OCI-LY3 (cell line): ENCODE results near the gene PCED1B.
"Not testable (repeated sequence)": the region's sequence is repeated elsewhere in the genome, so short reads cannot be mapped to it uniquely, and the experiment has no call there.

Experiments used
- H2AFZ ChIP-seq: fragments of 200-600, 300-600 bp; shearing (Covaris generic); 2 replicates; pipeline ENCODE4 v1.6.0; 2014; ENCODE audit warnings: antibody characterized with exemption, low read depth, low read length
- H3K27ac ChIP-seq: fragments of 200-600, 300-600 bp; sonication (generic); 2 replicates; pipeline ENCODE4 v1.5.1; 2014; ENCODE audit warnings: mild to moderate bottlenecking, low read length, moderate library complexity, mixed read lengths
- H3K27me3 ChIP-seq: fragments of 200-600, 300-600 bp; sonication (generic); 2 replicates; pipeline ENCODE4 v1.6.1; 2014; ENCODE audit warnings: low read depth, low read length, mixed read lengths
- H3K36me3 ChIP-seq: fragments of 200-600, 300-600 bp; sonication (generic); replicated peaks from 2 replicates; pipeline ENCODE3; 2014; ENCODE audit warnings: low read depth, low read length, mixed read lengths
- H3K4me1 ChIP-seq: fragments of 300-600, 200-600 bp; sonication (generic); 2 replicates; pipeline ENCODE4 v1.6.1; 2014; ENCODE audit warnings: low read length, mixed read lengths
- H3K4me2 ChIP-seq: fragments of 200-600, 300-600 bp; sonication (generic); 2 replicates; pipeline ENCODE4 v1.6.1; 2014; ENCODE audit warnings: low read length, mixed read lengths
- H3K4me3 ChIP-seq: fragments of 300-600, 200-600 bp; sonication (generic); 2 replicates; pipeline ENCODE4 v1.5.1; 2014; ENCODE audit warnings: antibody characterized with exemption, mild to moderate bottlenecking, low read length, moderate library complexity
- H3K79me2 ChIP-seq: fragments of 300-600, 200-600 bp; shearing (Covaris generic); 2 replicates; pipeline ENCODE4 v1.6.1; 2014; ENCODE audit warnings: mild to moderate bottlenecking, low read length, mixed read lengths
- H3K9ac ChIP-seq: fragments of 300-600, 200-600 bp; shearing (Covaris generic); 2 replicates; pipeline ENCODE4 v1.6.0; 2014; ENCODE audit warnings: mild to moderate bottlenecking, low read length, moderate library complexity
- H3K9me3 ChIP-seq: fragments of 200-600, 300-600 bp; shearing (Covaris generic); 2 replicates; pipeline ENCODE4 v1.6.1; 2014; ENCODE audit warnings: low read length, mixed read lengths; ENCODE audit not compliant: insufficient read depth
- H4K20me1 ChIP-seq: fragments of 200-600, 300-600 bp; sonication (generic); 2 replicates; pipeline ENCODE4 v1.6.1; 2016; ENCODE audit warnings: low read length, mixed read lengths; ENCODE audit not compliant: insufficient read depth
- EZH2phosphoT487 ChIP-seq: fragments of 200-600 bp; shearing (Covaris generic); IDR thresholded peaks from 2 replicates; pipeline ENCODE4 v1.6.1; 2018; ENCODE audit warnings: antibody characterized with exemption, mixed run types, low read depth
- TF ChIP-seq, protein P1 (sequence below): fragments of 200-600, 300-600 bp; sonication (generic); IDR thresholded peaks from 2 replicates; pipeline ENCODE4 v1.5.1; 2014; ENCODE audit warnings: antibody characterized with exemption, low read length, low read depth

The PCED1B gene

GRCh38 chr12:47276253-47276620, 196.8 kb downstream of the PCED1B start:
- H3K9ac ChIP-seq: no peak overlapping the region
- no peak overlapping the region for H3K4me2 ChIP-seq
- no peak overlapping the region for H2AFZ ChIP-seq

DNA sequence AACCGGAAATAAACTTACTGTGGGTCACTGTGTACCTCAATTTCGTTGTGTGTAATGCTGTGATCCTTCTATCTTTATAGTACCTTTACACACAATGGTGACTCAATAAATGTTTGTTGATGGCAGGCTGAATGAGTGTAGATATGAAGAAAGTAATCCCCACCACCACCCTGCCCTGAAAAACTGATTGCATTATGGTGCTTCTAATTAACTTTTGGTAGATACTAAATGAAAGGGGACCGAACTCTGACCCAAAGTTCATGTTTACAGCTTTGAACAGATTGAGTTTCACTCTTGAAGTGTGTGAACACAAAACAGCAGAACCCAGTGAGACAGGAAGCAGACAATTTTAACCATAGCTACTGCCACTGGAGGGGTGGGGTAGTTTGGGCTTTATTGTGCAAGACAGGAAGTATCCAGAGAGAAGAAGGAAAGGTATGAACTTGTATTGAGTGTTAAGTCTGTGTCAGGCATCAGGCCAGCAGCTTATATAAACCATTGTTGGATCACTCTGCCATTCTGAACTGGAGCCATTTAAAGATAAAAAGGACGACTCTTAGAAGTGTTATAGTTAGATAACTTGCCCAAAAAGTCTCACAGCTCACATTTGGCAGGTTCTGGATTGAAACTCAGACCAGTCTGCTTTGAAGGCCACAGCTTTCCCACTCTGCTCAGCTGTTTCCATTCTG, 197.3 kb downstream of the PCED1B start:
- no peaks in the 10 kb centered on the region for H3K36me3 ChIP-seq
- 0 out of 2 replicates have a peak overlapping the region, but pooled peaks have one; percentile 4 for H3K4me2 ChIP-seq
- H3K27ac ChIP-seq: no peak overlapping the region
- H3K79me2 ChIP-seq: no peaks in the 10 kb centered on the region
- TF ChIP-seq, protein P1, sequence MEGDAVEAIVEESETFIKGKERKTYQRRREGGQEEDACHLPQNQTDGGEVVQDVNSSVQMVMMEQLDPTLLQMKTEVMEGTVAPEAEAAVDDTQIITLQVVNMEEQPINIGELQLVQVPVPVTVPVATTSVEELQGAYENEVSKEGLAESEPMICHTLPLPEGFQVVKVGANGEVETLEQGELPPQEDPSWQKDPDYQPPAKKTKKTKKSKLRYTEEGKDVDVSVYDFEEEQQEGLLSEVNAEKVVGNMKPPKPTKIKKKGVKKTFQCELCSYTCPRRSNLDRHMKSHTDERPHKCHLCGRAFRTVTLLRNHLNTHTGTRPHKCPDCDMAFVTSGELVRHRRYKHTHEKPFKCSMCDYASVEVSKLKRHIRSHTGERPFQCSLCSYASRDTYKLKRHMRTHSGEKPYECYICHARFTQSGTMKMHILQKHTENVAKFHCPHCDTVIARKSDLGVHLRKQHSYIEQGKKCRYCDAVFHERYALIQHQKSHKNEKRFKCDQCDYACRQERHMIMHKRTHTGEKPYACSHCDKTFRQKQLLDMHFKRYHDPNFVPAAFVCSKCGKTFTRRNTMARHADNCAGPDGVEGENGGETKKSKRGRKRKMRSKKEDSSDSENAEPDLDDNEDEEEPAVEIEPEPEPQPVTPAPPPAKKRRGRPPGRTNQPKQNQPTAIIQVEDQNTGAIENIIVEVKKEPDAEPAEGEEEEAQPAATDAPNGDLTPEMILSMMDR: no peak
- no peak for TF ChIP-seq EZH2phosphoT487
- peaks cover 28% of the 10 kb centered on the region for H3K4me1 ChIP-seq
- H3K4me3 ChIP-seq: no peak overlapping the region
- H3K9ac ChIP-seq: no peak overlapping the region
- no peaks in the 10 kb centered on the region for H4K20me1 ChIP-seq
- no peaks in the 10 kb centered on the region for H3K27me3 ChIP-seq
- no peaks in the 10 kb centered on the region for H3K9me3 ChIP-seq
- H2AFZ ChIP-seq: 0 out of 2 replicates have a peak overlapping the region, but pooled peaks have one; percentile 84

More at GRCh38 chr12:47276253-47276620, 196.8 kb downstream of the PCED1B start:
- Histone ChIP-seq H3K4me3 (no peak overlapping the region), H4K20me1 (no peaks in the 10 kb centered on the region), H3K27ac (no peak overlapping the region), H3K36me3 (no peaks in the 10 kb centered on the region), H3K9me3 (no peaks in the 10 kb centered on the region), H3K27me3 (no peaks in the 10 kb centered on the region), H3K79me2 (no peaks in the 10 kb centered on the region), H3K4me1 (peaks cover 26% of the 10 kb centered on the region)
- TF ChIP-seq EZH2phosphoT487: no peak
- TF ChIP-seq, protein P1: no peak

- Histone ChIP-seq H4K20me1 (no peaks in the 10 kb centered on the region), H3K4me1 (peaks cover 40% of the 10 kb centered on the region), H3K9me3 (no peaks in the 10 kb centered on the region), H3K4me3 (no peak overlapping the region), H3K79me2 (no peaks in the 10 kb centered on the region), H3K36me3 (no peaks in the 10 kb centered on the region), H3K27ac (no peak overlapping the region), H3K9ac (no peak overlapping the region), H3K27me3 (no peaks in the 10 kb centered on the region), H3K4me2 (no peak overlapping the region), H2AFZ (no peak overlapping the region)
- TF ChIP-seq EZH2phosphoT487: no peak
- TF ChIP-seq, protein P1: no peak
Observed at GRCh38 chr12:47277972-47278448, 198.6 kb downstream of the PCED1B start.

- H3K79me2 ChIP-seq, H4K20me1 ChIP-seq, H2AFZ ChIP-seq, H3K9me3 ChIP-seq, H3K27me3 ChIP-seq, H3K4me3 ChIP-seq, H3K27ac ChIP-seq, H3K4me2 ChIP-seq, H3K9ac ChIP-seq, H3K36me3 ChIP-seq: not testable (repeated sequence)
- peaks cover 37% of the 10 kb centered on the region for H3K4me1 ChIP-seq
Observed at GRCh38 chr12:47279758-47280157, 200.3 kb downstream of the PCED1B start.
